ENCODE results near the gene CLTA. TPM values are rescaled to one million over a fixed set of nuclear protein-coding genes. Genes with fewer than 3 reads are reported as not detected.

Gene CLTA
- total RNA-seq, 2 donors from 2014 or later = 221 to 240 TPM

DNA sequence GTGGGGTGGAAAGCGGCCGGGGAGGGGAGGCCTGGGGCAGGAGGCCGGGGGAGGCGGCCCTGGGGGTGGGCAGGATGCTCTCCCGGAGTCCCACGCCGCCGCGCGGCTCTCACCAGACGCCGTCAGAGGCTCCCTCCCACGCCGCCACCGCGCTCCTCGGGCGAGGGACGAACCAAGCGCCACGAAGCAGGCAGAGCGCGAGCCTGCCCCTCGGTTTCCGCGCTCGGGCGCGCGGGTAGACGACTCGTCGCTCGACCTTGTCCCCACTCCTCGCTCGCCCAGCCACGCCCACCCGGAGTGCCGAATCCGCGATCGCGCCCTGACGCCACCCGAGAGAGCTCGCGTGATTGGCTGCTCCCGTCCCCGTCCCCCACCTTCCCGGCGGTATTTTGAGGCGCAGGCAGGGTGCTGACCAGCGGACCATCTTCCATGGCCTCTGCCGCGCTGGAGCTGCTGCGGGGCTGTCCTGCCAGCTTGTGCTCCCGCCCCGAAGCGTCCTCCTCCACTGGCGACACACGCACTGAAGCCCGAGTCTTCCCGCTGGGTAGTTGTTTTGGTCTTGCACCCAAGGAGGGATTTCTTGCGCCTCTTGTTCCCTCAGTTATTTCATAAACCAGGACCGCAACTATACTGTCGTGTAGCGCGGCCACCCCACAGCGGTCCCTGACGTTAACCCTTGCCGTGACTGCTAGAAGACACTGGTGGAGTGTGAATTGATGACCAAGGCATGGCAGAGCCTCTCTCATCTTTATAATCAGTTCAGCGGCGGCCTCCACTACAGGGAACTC is 67.7 kb downstream of the CLTA start, which contains the start of gene GNE:
GNE (minus strand) TSS at position 241 of the 788 bp plus-strand sequence. CDS start 9,093 bp downstream, outside the sequence.
- Histone ChIP-seq H3K27ac (ENCODE audit: low read depth, low read length) (peak within 1 kb of the TSS; percentile 68), H3K9ac (ENCODE audit: extremely low read depth, low read length, poor library complexity, severe bottlenecking) (peak within 1 kb of the TSS; percentile 27), H3K4me3 (ENCODE audit: low read length) (peak within 1 kb of the TSS; percentile 77), H3K36me3 (ENCODE audit: control insufficient read depth, insufficient read depth, low read length) (no peaks in the 10 kb centered on the region), H3K9me3 (ENCODE audit: control insufficient read depth, low read length) (no peaks in the 10 kb centered on the region), H3K4me1 (ENCODE audit: control insufficient read depth, insufficient read depth, low read length) (no peaks in the 10 kb centered on the region), H3K27me3 (ENCODE audit: control insufficient read depth, insufficient read depth, low read length, poor library complexity, severe bottlenecking) (no peaks in the 10 kb centered on the region)
- peaks cover 3% of the 10 kb centered on the region for H3K36me3 Mint-ChIP-seq (ENCODE audit: low read depth)
- peak within 1 kb of the TSS; percentile 88 for H3K27ac Mint-ChIP-seq
- no peaks in the 10 kb centered on the region for H3K4me1 Mint-ChIP-seq
- no peak for TF ChIP-seq CTCF (conservative IDR thresholded peaks at IDR 0.05)
- WGBS, 2 experiments (ENCODE audit: insufficient coverage in 1 of 2, insufficient read length in 1 of 2) = 14 to 15% methylated on average over 52 to 73 of the region's 73 CpGs
- H3K9me3 Mint-ChIP-seq = no peaks in the 10 kb centered on the region
- peak; percentile 98 for DNase-seq
- H3K27me3 Mint-ChIP-seq (ENCODE audit: insufficient read depth) = no peaks in the 10 kb centered on the region
- H3K4me3 Mint-ChIP-seq = peak within 1 kb of the TSS; percentile 84

DNA sequence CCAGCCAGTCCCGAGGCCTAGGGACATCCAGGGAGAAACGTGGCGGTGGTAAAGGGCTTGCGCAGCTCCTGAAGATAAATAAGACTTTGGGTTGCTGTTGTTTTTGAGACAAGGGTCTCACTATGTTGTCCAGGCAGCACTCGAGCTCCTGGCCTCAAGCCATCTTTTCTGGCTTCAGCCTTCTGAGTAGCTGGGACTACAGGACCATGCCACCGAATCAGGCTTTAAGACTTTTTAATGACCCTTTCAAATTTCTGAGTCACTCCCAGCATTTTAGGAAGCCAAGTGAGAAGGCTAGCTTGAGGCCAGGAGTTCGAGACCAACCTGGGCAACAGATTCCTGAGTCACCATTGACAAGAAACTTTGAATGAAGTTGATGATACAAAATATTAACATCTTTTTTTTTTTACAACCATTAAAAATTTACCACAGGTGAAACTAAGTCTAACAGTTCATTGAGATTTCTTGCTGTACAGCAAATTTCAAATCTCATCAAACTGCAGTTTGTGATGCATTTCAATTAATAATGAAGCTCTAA is 68.3 kb downstream of the CLTA start:
- Histone ChIP-seq H3K9me3 (ENCODE audit: control insufficient read depth, low read length) (no peaks in the 10 kb centered on the region), H3K27me3 (ENCODE audit: control insufficient read depth, insufficient read depth, low read length, poor library complexity, severe bottlenecking) (no peaks in the 10 kb centered on the region), H3K4me1 (ENCODE audit: control insufficient read depth, insufficient read depth, low read length) (no peaks in the 10 kb centered on the region), H3K27ac (ENCODE audit: low read depth, low read length) (no peak overlapping the region), H3K36me3 (ENCODE audit: control insufficient read depth, insufficient read depth, low read length) (no peaks in the 10 kb centered on the region), H3K4me3 (ENCODE audit: low read length) (peak overlapping the region; percentile 77), H3K9ac (ENCODE audit: extremely low read depth, low read length, poor library complexity, severe bottlenecking) (no peak overlapping the region)
- WGBS, 2 experiments (ENCODE audit: insufficient coverage in 1 of 2, insufficient read length in 1 of 2) = 90 to 92% methylated on average over 2 to 7 of the region's 7 CpGs
- H3K4me3 Mint-ChIP-seq = peak overlapping the region; percentile 84
- no peak for TF ChIP-seq CTCF (conservative IDR thresholded peaks at IDR 0.05)
- no peaks in the 10 kb centered on the region for H3K4me1 Mint-ChIP-seq
- peak overlapping the region; percentile 88 for H3K27ac Mint-ChIP-seq
- no peak for DNase-seq
- no peaks in the 10 kb centered on the region for H3K9me3 Mint-ChIP-seq
- peaks cover 3% of the 10 kb centered on the region for H3K36me3 Mint-ChIP-seq (ENCODE audit: low read depth)
- H3K27me3 Mint-ChIP-seq (ENCODE audit: insufficient read depth) = no peaks in the 10 kb centered on the region

Other genes with a start within 250 kb of the CLTA start
- gene OR2S2, start 232.8 kb upstream of the CLTA start, total RNA-seq = not detected
- 10 to 100 TPM; 11.5 to 16.1 TPM for gene RECK, start 154.0 kb upstream of the CLTA start, total RNA-seq
- 10 to 100 TPM; 38.6 to 54.2 TPM for gene GLIPR2, start 54.2 kb upstream of the CLTA start, total RNA-seq
- under 1 TPM; 0.18 to 0.35 TPM for gene CCIN, start 21.5 kb upstream of the CLTA start, total RNA-seq
- gene GNE, start 67.5 kb downstream of the CLTA start, total RNA-seq = 1 to 10 TPM; 5.6 to 7.0 TPM
- gene RNF38, start 209.3 kb downstream of the CLTA start, total RNA-seq = 10 to 100 TPM; 47.5 to 49.7 TPM

All from endodermal cell (in vitro differentiated cells).